Left ventricle myocardium inferior (tissue), 1 donor: ENCODE data around the gene CCDC88B. TPM values are rescaled to one million over a fixed set of nuclear protein-coding genes. Genes with fewer than 3 reads are reported as not detected.

Experiments used
- DNase-seq: peaks from one replicate; pipeline ENCODE4 v3.0.0-alpha.2; 2020
- H3K27ac ChIP-seq: fragments of 200-600 bp; replicated peaks from 2 replicates; pipeline ENCODE4 v1.8.0; 2021
- H3K27me3 ChIP-seq: fragments of 200-600 bp; 2 replicates; pipeline ENCODE4 v1.8.0; 2021; ENCODE audit warnings: low read depth
- H3K36me3 ChIP-seq: fragments of 200-600 bp; 2 replicates; pipeline ENCODE4 v1.8.0; 2021
- H3K4me1 ChIP-seq: fragments of 200-600 bp; 2 replicates; pipeline ENCODE4 v1.8.0; 2021
- H3K4me3 ChIP-seq: fragments of 200-600 bp; 2 replicates; pipeline ENCODE4 v1.8.0; 2021; ENCODE audit warnings: mild to moderate bottlenecking, moderate library complexity
- H3K9me3 ChIP-seq: fragments of 200-600 bp; replicated peaks from 2 replicates; pipeline ENCODE4 v1.8.0; 2021
- intact Hi-C: fragments of 100-400 bp; cut with micrococcal nuclease; formaldehyde crosslinking; loops from one replicate; pipeline ENCODE4 v1.11.0; 2022
- total RNA-seq: library from RNA; stranded (reverse); fragmentation: NEBNext Ultra II Directional; extraction: Animal tissue kit (Norgen Biotek cat#: 25700); gene quantifications from one replicate; pipeline ENCODE4 v1.2.1, GENCODE V29; 2021
- TF ChIP-seq, protein P1 (sequence below): fragments of 200-600 bp; IDR thresholded peaks from 2 replicates; pipeline ENCODE4 v1.8.0; 2021; ENCODE audit warnings: antibody characterized with exemption, mild to moderate bottlenecking, borderline replicate concordance
- donor health status: DM: no; HTN: yes; CAD: no; lungs with severe emphysema.

Gene CCDC88B
- total RNA-seq, 1 donor from 2014 or later, result 7.5 TPM

DNA sequence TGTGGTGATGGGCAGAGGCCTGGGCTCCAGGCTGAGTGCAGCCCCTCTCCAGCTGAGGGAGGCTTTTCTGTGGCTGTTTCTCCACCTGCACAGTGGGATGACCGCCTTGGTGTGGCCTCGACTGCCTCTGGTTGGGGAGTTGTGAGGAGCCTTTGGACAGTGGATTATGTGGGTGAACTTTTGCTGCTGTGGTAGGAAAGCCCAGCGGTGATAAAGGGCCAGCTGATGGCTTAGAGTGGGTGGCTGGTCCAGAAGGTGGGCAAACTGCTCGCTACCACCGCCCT is 36.0 kb upstream of the CCDC88B start:
- TF ChIP-seq, protein P1, sequence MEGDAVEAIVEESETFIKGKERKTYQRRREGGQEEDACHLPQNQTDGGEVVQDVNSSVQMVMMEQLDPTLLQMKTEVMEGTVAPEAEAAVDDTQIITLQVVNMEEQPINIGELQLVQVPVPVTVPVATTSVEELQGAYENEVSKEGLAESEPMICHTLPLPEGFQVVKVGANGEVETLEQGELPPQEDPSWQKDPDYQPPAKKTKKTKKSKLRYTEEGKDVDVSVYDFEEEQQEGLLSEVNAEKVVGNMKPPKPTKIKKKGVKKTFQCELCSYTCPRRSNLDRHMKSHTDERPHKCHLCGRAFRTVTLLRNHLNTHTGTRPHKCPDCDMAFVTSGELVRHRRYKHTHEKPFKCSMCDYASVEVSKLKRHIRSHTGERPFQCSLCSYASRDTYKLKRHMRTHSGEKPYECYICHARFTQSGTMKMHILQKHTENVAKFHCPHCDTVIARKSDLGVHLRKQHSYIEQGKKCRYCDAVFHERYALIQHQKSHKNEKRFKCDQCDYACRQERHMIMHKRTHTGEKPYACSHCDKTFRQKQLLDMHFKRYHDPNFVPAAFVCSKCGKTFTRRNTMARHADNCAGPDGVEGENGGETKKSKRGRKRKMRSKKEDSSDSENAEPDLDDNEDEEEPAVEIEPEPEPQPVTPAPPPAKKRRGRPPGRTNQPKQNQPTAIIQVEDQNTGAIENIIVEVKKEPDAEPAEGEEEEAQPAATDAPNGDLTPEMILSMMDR, result no peak
- intact Hi-C loops, result loop anchor here (5.0 kb wide), 1 partner anchor 97 kb away; the partner anchor contains the start of gene FERMT3
- Histone ChIP-seq H3K4me3 (peak overlapping the region; percentile 77), H3K27ac (peak overlapping the region; percentile 99), H3K9me3 (no peaks in the 10 kb centered on the region), H3K27me3 (peaks cover 18% of the 10 kb centered on the region), H3K36me3 (peaks cover 10% of the 10 kb centered on the region), H3K4me1 (peaks cover 62% of the 10 kb centered on the region)
- DNase-seq, result no peak

DNA sequence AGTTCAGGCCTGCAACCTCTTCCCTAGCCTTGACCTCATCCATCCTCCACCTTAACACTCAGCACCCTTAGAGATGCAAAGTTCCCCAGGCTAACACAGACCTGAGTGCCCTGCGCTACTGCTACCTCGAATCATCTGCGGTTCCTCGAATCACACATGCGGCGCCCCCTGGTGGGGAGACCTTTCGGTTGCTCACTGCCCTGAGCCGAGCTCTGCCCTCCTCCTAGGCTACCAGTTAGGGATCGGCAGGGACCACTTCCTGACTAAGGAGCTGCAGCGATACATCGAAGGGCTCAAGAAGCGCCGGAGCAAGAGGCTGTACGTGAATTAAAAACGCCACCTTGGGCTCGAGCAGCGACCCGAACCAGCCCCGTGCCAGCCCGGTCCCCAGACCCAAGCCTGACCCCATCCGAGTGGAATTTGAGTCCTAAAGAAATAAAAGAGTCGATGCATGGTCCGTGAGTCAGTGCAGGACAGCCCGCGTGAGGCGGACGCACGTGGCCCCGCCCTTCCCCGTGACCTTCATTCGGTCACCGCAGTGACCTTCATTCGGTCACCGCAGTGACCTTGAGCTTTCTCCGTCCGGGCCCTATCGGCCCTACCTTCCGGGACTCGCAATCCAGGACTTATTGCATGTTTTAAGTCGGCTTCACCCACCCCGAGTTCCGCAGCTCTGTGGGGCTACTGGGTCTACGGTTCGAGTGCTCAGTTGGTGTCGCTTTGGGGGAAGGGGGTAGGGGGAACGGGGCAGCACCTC is 35.5 kb upstream of the CCDC88B start:
- peak; percentile 95 for DNase-seq
- intact Hi-C loops, result loop anchor here (5.0 kb wide), 1 partner anchor 97 kb away; the partner anchor contains the start of gene FERMT3
- Histone ChIP-seq H3K4me1 (peaks cover 57% of the 10 kb centered on the region), H3K36me3 (peaks cover 10% of the 10 kb centered on the region), H3K9me3 (no peaks in the 10 kb centered on the region), H3K4me3 (peak overlapping the region; percentile 77), H3K27ac (peak overlapping the region; percentile 99), H3K27me3 (peaks cover 13% of the 10 kb centered on the region)
- TF ChIP-seq, protein P1, result peak; percentile 93

DNA sequence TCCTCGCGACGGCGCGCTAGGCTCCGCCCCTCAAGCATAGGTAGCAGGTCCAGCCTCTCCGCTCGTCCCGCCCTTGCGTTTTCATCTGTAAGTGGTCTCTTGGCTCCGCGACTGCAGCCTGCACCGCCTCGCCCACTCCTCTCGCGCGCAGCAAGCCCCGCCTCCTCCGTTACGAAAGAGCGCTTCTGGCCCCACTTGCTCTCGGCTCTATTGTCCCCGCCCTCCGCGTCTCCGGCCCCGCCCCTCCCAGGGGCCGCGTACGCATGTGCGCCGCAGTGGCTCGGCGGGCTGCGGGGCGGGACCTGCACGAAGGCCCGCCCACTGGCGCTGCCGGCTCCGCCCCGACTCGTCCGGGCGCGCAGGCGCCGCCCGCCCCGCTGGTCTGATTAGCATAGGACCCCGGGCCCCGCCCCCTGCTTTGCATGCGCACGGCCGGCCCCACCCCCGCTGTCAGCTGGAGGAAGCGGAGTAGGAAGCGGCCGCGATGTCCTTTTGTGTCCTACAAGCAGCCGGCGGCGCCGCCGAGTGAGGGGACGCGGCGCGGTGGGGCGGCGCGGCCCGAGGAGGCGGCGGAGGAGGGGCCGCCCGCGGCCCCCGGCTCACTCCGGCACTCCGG is 34.8 kb upstream of the CCDC88B start, which contains the start of gene ESRRA:
Gene ESRRA (plus strand): TSS at position 450 of the 616 bp plus-strand sequence. CDS start 1,656 bp downstream, outside the sequence.
- TF ChIP-seq, protein P1, result no peak
- intact Hi-C loops, result no loop called here

DNA sequence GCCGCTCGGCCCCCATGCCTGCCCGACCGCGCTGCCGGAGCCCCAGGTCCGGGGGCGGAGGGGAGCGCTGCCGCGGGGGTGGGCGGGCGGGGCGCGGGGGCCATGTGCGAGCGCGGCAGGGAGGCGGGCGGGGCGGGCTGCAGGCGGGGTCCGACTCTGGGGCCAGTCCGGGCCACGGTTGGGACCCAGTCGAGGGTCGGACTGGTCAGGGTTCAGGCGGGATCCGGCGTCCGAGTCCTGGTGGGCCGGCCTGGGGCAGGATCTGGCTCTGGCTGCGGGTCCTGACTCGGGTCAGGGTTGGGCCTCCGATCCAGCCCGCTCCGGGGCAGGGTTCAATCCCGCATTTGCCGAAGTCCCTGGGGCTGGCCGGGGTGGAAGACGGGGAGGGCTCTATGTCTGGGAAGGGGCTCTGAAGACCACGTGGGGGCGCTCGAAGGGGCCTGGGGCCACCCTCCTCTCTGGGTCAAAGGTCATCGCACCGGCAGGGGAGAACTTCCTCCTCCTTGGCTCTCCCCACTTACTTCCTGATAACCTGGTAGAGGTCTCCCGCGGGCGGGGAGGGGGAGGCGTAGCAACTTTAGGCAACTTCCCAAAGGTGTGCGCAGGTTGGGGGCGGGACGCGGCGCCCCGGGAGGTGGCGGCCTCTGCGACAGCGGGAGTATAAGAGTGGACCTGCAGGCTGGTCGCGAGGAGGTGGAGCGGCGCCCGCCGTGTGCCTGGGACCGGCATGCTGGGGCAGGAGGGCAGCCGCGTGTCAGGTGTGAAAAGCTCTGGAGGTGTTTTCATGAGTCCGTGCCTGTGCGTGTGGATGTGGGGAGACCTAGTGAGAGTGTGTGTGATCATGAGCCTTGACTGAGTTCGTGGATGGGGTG is 34.1 kb upstream of the CCDC88B start:
- intact Hi-C loops, result no loop called here
- peaks cover 13% of the 10 kb centered on the region for H3K36me3 ChIP-seq
- DNase-seq, result peak; percentile 70
- H3K9me3 ChIP-seq, result no peaks in the 10 kb centered on the region
- peak overlapping the region; percentile 77 for H3K4me3 ChIP-seq
- peak overlapping the region; percentile 99 for H3K27ac ChIP-seq
- no peaks in the 10 kb centered on the region for H3K27me3 ChIP-seq
- TF ChIP-seq, protein P1, result peak; percentile 38
- peaks cover 48% of the 10 kb centered on the region for H3K4me1 ChIP-seq

More for the DNA sequence above, 34.8 kb upstream of the CCDC88B start, which contains the start of gene ESRRA:
- Histone ChIP-seq H3K27me3 (peaks cover 6% of the 10 kb centered on the region), H3K4me1 (peaks cover 50% of the 10 kb centered on the region), H3K4me3 (peak within 1 kb of the TSS; percentile 77), H3K9me3 (no peaks in the 10 kb centered on the region), H3K27ac (peak within 1 kb of the TSS; percentile 99), H3K36me3 (peaks cover 10% of the 10 kb centered on the region)
- peak; percentile 100 for DNase-seq

DNA sequence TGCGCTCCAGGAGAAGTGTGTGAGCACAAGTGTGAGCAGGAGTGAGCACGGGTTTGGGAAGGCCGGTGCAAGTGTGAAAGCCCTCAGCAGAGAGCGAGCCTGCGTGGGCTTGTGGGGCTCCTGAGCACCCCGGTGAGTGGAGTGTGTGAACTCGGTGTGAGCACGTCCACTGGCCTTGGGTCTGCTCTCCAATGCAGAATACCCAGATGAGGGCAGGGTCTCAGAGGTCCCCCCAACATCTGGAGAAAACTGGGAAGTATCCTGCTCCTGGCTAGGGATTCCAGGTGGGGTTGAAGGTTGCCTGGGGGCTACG is 33.5 kb upstream of the CCDC88B start:
- Histone ChIP-seq H3K36me3 (peaks cover 15% of the 10 kb centered on the region), H3K27ac (peak overlapping the region; percentile 99), H3K4me3 (peak overlapping the region; percentile 77), H3K9me3 (no peaks in the 10 kb centered on the region), H3K27me3 (no peaks in the 10 kb centered on the region), H3K4me1 (peaks cover 43% of the 10 kb centered on the region)
- intact Hi-C loops, result no loop called here
- no peak for DNase-seq
- TF ChIP-seq, protein P1, result no peak
